ENCODE measurements around the gene LITAF. TPM values are rescaled to one million over a fixed set of nuclear protein-coding genes. Genes with fewer than 3 reads are reported as not detected.

Gene LITAF
- total RNA-seq, 1 donor from 2014 or later = 191 TPM

- DNase-seq (ENCODE audit: low spot score) = no peak
These were observed 29.6 kb downstream of the LITAF start for GRCh38 chr16:11556945-11557720.

GRCh38 chr16:11556214-11556819 is 30.4 kb downstream of the LITAF start:
- DNase-seq (ENCODE audit: low spot score) = no peak

GRCh38 chr16:11554053-11554452 is 32.7 kb downstream of the LITAF start:
- no peak for DNase-seq (ENCODE audit: low spot score)

- DNase-seq (ENCODE audit: low spot score) = no peak
These were observed 33.3 kb downstream of the LITAF start for GRCh38 chr16:11553371-11553770.

- DNase-seq (ENCODE audit: low spot score) = no peak
These were observed 34.3 kb downstream of the LITAF start for GRCh38 chr16:11552440-11552839.

GRCh38 chr16:11551842-11552241 is 34.9 kb downstream of the LITAF start:
- DNase-seq (ENCODE audit: low spot score) = no peak

GRCh38 chr16:11550791-11551498 is 35.8 kb downstream of the LITAF start:
- no peak for DNase-seq (ENCODE audit: low spot score)

- DNase-seq (ENCODE audit: low spot score) = no peak
These were observed 39.4 kb downstream of the LITAF start for GRCh38 chr16:11547118-11547916.

GRCh38 chr16:11546608-11547061 is 40.1 kb downstream of the LITAF start:
- no peak for DNase-seq (ENCODE audit: low spot score)

- DNase-seq (ENCODE audit: low spot score) = no peak
These were observed 42.9 kb downstream of the LITAF start for GRCh38 chr16:11543661-11544393.

- no peak for DNase-seq (ENCODE audit: low spot score)
These were observed 44.5 kb downstream of the LITAF start for GRCh38 chr16:11542069-11542744.

- DNase-seq (ENCODE audit: low spot score) = no peak
These were observed 47.1 kb downstream of the LITAF start for GRCh38 chr16:11539641-11540050.

- DNase-seq (ENCODE audit: low spot score) = no peak
These were observed 47.8 kb downstream of the LITAF start for GRCh38 chr16:11538880-11539279.

GRCh38 chr16:11536104-11536866 is 50.4 kb downstream of the LITAF start:
- no peak for DNase-seq (ENCODE audit: low spot score)

GRCh38 chr16:11535494-11535893 is 51.2 kb downstream of the LITAF start:
- no peak for DNase-seq (ENCODE audit: low spot score)

- DNase-seq (ENCODE audit: low spot score) = no peak
These were observed 52.5 kb downstream of the LITAF start for GRCh38 chr16:11534262-11534661.

GRCh38 chr16:11533588-11533987 is 53.1 kb downstream of the LITAF start:
- DNase-seq (ENCODE audit: low spot score) = no peak

GRCh38 chr16:11530171-11530940 is 56.4 kb downstream of the LITAF start:
- DNase-seq (ENCODE audit: low spot score) = no peak

GRCh38 chr16:11529285-11529684 is 57.4 kb downstream of the LITAF start:
- no peak for DNase-seq (ENCODE audit: low spot score)

Data from mesenteric fat pad (tissue), 1 donor.